H1 (cell line): ENCODE measurements around the gene OSBP2. TPM values are rescaled to one million over a fixed set of nuclear protein-coding genes. Genes with fewer than 3 reads are reported as not detected.

Experiments used
- CTCF ChIA-PET: fragments of 300-600 bp; sonication (Branson Sonifier 250); formaldehyde crosslinking; loops from one replicate; lab custom pipeline; 2021; ENCODE audit not compliant: partially characterized antibody; lab: Charles Lee
- POLR2A ChIA-PET: fragments of 300-600 bp; sonication (Branson Sonifier 250); formaldehyde crosslinking; loops from one replicate; lab custom pipeline; 2021; ENCODE audit warnings: inconsistent platforms; ENCODE audit not compliant: partially characterized antibody; lab: Charles Lee
- DNase-seq, 2 experiments: peaks; one replicate each; pipeline versions ENCODE4 v3.0.0 to v3.0.0-alpha.2; 2010 to 2022; ENCODE audit warnings: low spot score in 2 of 2, low read depth in 1 of 2, mixed read lengths in 1 of 2
- FAIRE-seq: peaks from 2 replicates; lab custom pipeline; 2011; peaks lifted over from hg19 to GRCh38; lab: Jason Lieb, UNC
- H2AFZ ChIP-seq: 2 replicates; pipeline ENCODE4 v1.8.1; 2012; ENCODE audit warnings: low read length, inconsistent platforms
- H2AK5ac ChIP-seq: 2 replicates; pipeline ENCODE4 v1.6.1; 2013; ENCODE audit warnings: low read depth, low read length
- H2BK120ac ChIP-seq: replicated peaks from 2 replicates; pipeline ENCODE3; 2013; ENCODE audit warnings: low read depth, low read length, inconsistent platforms
- H2BK12ac ChIP-seq: 2 replicates; pipeline ENCODE4 v1.6.1; 2013; ENCODE audit warnings: low read depth, low read length
- H2BK15ac ChIP-seq: 2 replicates; pipeline ENCODE4 v1.6.1; 2013; ENCODE audit warnings: low read length
- H2BK20ac ChIP-seq: 2 replicates; pipeline ENCODE4 v1.6.1; 2013; ENCODE audit warnings: low read length
- H2BK5ac ChIP-seq: 2 replicates; pipeline ENCODE4 v1.6.1; 2013; ENCODE audit warnings: low read depth, low read length
- H3K14ac ChIP-seq: 2 replicates; pipeline ENCODE4 v1.6.1; 2013; ENCODE audit warnings: inconsistent platforms; ENCODE audit not compliant: insufficient read length
- H3K18ac ChIP-seq: 2 replicates; pipeline ENCODE4 v1.6.1; 2013; ENCODE audit warnings: low read length; ENCODE audit errors: extremely low read depth
- H3K23ac ChIP-seq: 2 replicates; pipeline ENCODE4 v1.6.1; 2013; ENCODE audit warnings: inconsistent platforms; ENCODE audit not compliant: insufficient read length
- H3K23me2 ChIP-seq: 2 replicates; pipeline ENCODE4 v1.6.1; 2013; ENCODE audit warnings: low read depth, low read length
- H3K27ac ChIP-seq: 2 replicates; pipeline ENCODE4 v1.6.1; 2011; ENCODE audit warnings: low read depth, low read length, inconsistent platforms
- H3K27me3 ChIP-seq, 4 experiments: replicated peaks in 1 of 4; 1 replicate in 1 of 4; 2 replicates in 3 of 4; pipeline versions ENCODE4 v1.6.1 to v1.8.1; 2011 to 2013; ENCODE audit warnings: low read length in 3 of 4, mild to moderate bottlenecking in 3 of 4, inconsistent platforms in 2 of 4, mixed read lengths in 2 of 4, moderate library complexity in 1 of 4; ENCODE audit not compliant: control insufficient read depth in 3 of 4, insufficient read depth in 3 of 4; ENCODE audit errors: extremely low read depth in 1 of 4
- H3K36me3 ChIP-seq, 4 experiments: 2 replicates each; pipeline versions ENCODE4 v1.6.1 to v1.8.1; 2011 to 2013; ENCODE audit warnings: mild to moderate bottlenecking in 4 of 4, low read length in 3 of 4, moderate library complexity in 2 of 4, control low read depth in 1 of 4, inconsistent platforms in 1 of 4; ENCODE audit not compliant: insufficient read depth in 4 of 4, control insufficient read depth in 2 of 4
- H3K4ac ChIP-seq: replicated peaks from 2 replicates; pipeline ENCODE3; 2013; ENCODE audit warnings: low read length, low read depth, mixed read lengths, inconsistent platforms; ENCODE audit not compliant: insufficient read length
- H3K4me1 ChIP-seq, 4 experiments: replicated peaks in 1 of 4; 1 replicate in 1 of 4; 2 replicates in 3 of 4; pipeline versions ENCODE4 v1.6.1 to v1.8.1; 2011 to 2013; ENCODE audit warnings: low read length in 3 of 4, inconsistent platforms in 2 of 4, mixed read lengths in 1 of 4; ENCODE audit not compliant: insufficient read depth in 4 of 4, control insufficient read depth in 3 of 4
- H3K4me2 ChIP-seq, 2 experiments: 2 replicates each; pipeline versions ENCODE4 v1.6.1 to v1.8.1; 2011 to 2013; ENCODE audit warnings: low read depth in 2 of 2, low read length in 2 of 2, control low read depth in 1 of 2, inconsistent platforms in 1 of 2, mild to moderate bottlenecking in 1 of 2; ENCODE audit not compliant: insufficient read depth in 1 of 2
- H3K4me3 ChIP-seq, 4 experiments: fragments of 200-600, 300-600 bp in 1 of 4; sonication (generic), shearing (Covaris generic), sonication (Bioruptor Twin) in 1 of 4; 2 replicates each; pipeline versions ENCODE4 v1.5.1 to v1.8.1; 2011 to 2016; ENCODE audit warnings: low read length in 4 of 4, low read depth in 3 of 4, control low read depth in 2 of 4, inconsistent platforms in 2 of 4, mild to moderate bottlenecking in 2 of 4, mixed read lengths in 1 of 4, moderate library complexity in 1 of 4; ENCODE audit not compliant: insufficient read depth in 2 of 4; ENCODE audit errors: extremely low read depth in 1 of 4
- H3K56ac ChIP-seq: replicated peaks from 2 replicates; pipeline ENCODE3; 2013; ENCODE audit warnings: low read depth, mild to moderate bottlenecking, mixed read lengths, low read length, inconsistent platforms; ENCODE audit not compliant: insufficient read length
- H3K79me1 ChIP-seq: 2 replicates; pipeline ENCODE4 v1.6.1; 2013; ENCODE audit warnings: low read depth, low read length, control low read depth
- H3K79me2 ChIP-seq, 2 experiments: 2 replicates each; pipeline versions ENCODE4 v1.6.1 to v1.8.1; 2012 to 2013; ENCODE audit warnings: low read length in 2 of 2, mild to moderate bottlenecking in 2 of 2, inconsistent platforms in 1 of 2; ENCODE audit not compliant: insufficient read depth in 2 of 2, control insufficient read depth in 1 of 2
- H3K9ac ChIP-seq, 4 experiments: replicated peaks in 1 of 4; 1 replicate in 1 of 4; 2 replicates in 3 of 4; pipeline versions ENCODE4 v1.6.1 to v1.8.1; 2011 to 2013; ENCODE audit warnings: low read depth in 3 of 4, low read length in 3 of 4, control low read depth in 2 of 4, mild to moderate bottlenecking in 2 of 4, moderate library complexity in 2 of 4, inconsistent platforms in 1 of 4; ENCODE audit errors: extremely low read depth in 1 of 4
- H3K9me3 ChIP-seq, 2 experiments: 2 replicates each; pipeline versions ENCODE4 v1.6.1 to v1.8.1; 2012 to 2013; ENCODE audit warnings: mild to moderate bottlenecking in 2 of 2, moderate library complexity in 2 of 2, control low read depth in 1 of 2, inconsistent platforms in 1 of 2, low read depth in 1 of 2, low read length in 1 of 2, mixed read lengths in 1 of 2; ENCODE audit not compliant: insufficient read depth in 2 of 2
- H4K20me1 ChIP-seq, 2 experiments: replicated peaks in 1 of 2; 2 replicates each; pipeline versions ENCODE3 to v1.8.1; 2011 to 2013; ENCODE audit warnings: inconsistent platforms in 2 of 2, low read length in 2 of 2, mild to moderate bottlenecking in 1 of 2; ENCODE audit not compliant: insufficient read depth in 2 of 2, control insufficient read depth in 1 of 2
- H4K5ac ChIP-seq: 2 replicates; pipeline ENCODE4 v1.6.1; 2013; ENCODE audit warnings: low read length, low read depth, mixed read lengths, inconsistent platforms; ENCODE audit not compliant: insufficient read length
- H4K8ac ChIP-seq: 2 replicates; pipeline ENCODE4 v1.8.0; 2013; ENCODE audit warnings: mild to moderate bottlenecking, moderate library complexity, low read length, inconsistent platforms; ENCODE audit not compliant: insufficient read depth; ENCODE audit errors: extremely low read depth
- H4K91ac ChIP-seq: replicated peaks from 2 replicates; pipeline ENCODE3; 2013; ENCODE audit warnings: low read length, mixed read lengths, inconsistent platforms; ENCODE audit not compliant: insufficient read length
- ASH2L ChIP-seq: fragments of 200-600, 300-600 bp; sonication (generic); IDR thresholded peaks from one replicate; pipeline ENCODE4 v1.7.1; 2017; ENCODE audit warnings: low read length
- BCL11A ChIP-seq, 2 experiments: IDR thresholded peaks; one replicate each; pipeline ENCODE4 v1.6.1; 2011; ENCODE audit warnings: low read depth in 2 of 2, low read length in 2 of 2, mild to moderate bottlenecking in 2 of 2
- CTBP2 ChIP-seq: IDR thresholded peaks from 2 replicates; pipeline ENCODE4 v1.7.0; 2011; ENCODE audit warnings: borderline replicate concordance, mild to moderate bottlenecking, moderate library complexity, mixed read lengths, low read length; ENCODE audit not compliant: insufficient read depth, insufficient read length
- HDAC2 ChIP-seq, 2 experiments: fragments of 300-600 bp in 1 of 2; sonication (generic) in 1 of 2; IDR thresholded peaks; 2 replicates each; pipeline ENCODE4 v1.6.1; 2011 to 2012; ENCODE audit warnings: low read depth in 2 of 2, low read length in 2 of 2, mild to moderate bottlenecking in 2 of 2, moderate library complexity in 2 of 2, borderline replicate concordance in 1 of 2, inconsistent platforms in 1 of 2
- TAF7 ChIP-seq: optimal IDR thresholded peaks from 2 replicates; pipeline ENCODE3; 2011; ENCODE audit warnings: low read depth, mild to moderate bottlenecking, inconsistent platforms, low read length, moderate library complexity, borderline replicate concordance
- WGBS, 2 experiments: shearing (Covaris generic) in 1 of 2; methylation state at CpG; one replicate each; pipeline versions ENCODE4 v1.1.6 to v1.1.7; 2013 to 2015; ENCODE audit warnings: low lambda C conversion rate in 2 of 2, mixed read lengths in 2 of 2, inconsistent platforms in 1 of 2, low coverage in 1 of 2, missing lambda C conversion rate in 1 of 2; ENCODE audit not compliant: insufficient replicate concordance in 2 of 2, insufficient coverage in 1 of 2, insufficient read length in 1 of 2; ENCODE audit errors: extremely low coverage in 1 of 2, missing lambda C conversion rate in 1 of 2; 5-methylcytosine and 5-hydroxymethylcytosine counted together
- polyA plus RNA-seq, 7 experiments: library from polyadenylated mRNA; depleted of rRNA in 3 of 7; stranded (reverse) in 5 of 7; unstranded in 2 of 7; fragments of >200 nt in 5 of 7; fragments of 200-250 nt in 2 of 7; gene quantifications; 1 replicate in 5 of 7; 2 replicates in 1 of 7; 4 replicates in 1 of 7; pipeline versions ENCODE4 v1.2.1 to v1.2.3, GENCODE V29; 2011 to 2013; ENCODE audit warnings: missing spikeins in 2 of 7, mixed read lengths in 2 of 7
- total RNA-seq: library from RNA; stranded (reverse); fragmentation: NEBNext Ultra II Directional; extraction: Animal tissue kit (Norgen Biotek cat#: 25700); gene quantifications from 2 replicates; pipeline ENCODE4 v1.2.1, GENCODE V29; 2021

Gene OSBP2
- total and polyA plus RNA-seq, 2 of the 8 experiments (the other 6 are each of a cell fraction or from before 2014, with no cell fraction given), result 3.4 to 3.7 TPM

- no peaks in the 10 kb centered on the region for H3K23me2 ChIP-seq
- H3K79me1 ChIP-seq, result no peaks in the 10 kb centered on the region
- FAIRE-seq (no peak), DNase-seq (no peak)
- H3K56ac ChIP-seq, result no peak overlapping the region
- H3K23ac ChIP-seq, result no peak overlapping the region
- H3K14ac ChIP-seq, result no peak overlapping the region
- H3K79me2 ChIP-seq, result no peaks in the 10 kb centered on the region
- ChIA-PET CTCF (interaction anchor here (0.5 to 4.3 kb wide), 8 partner anchors 9 to 957 kb away, joined by 3 to 21 read pairs (median 6); partner anchors contain the start of gene SLC35E4), POLR2A (interaction anchor here (0.8 to 1.6 kb wide), 4 partner anchors 8 to 75 kb away, joined by 3 to 4 read pairs (median 4); no protein-coding TSS in a partner anchor)
- no peaks in the 10 kb centered on the region for H3K36me3 ChIP-seq
- peaks cover 0 to 8% (median under 1%) of the 10 kb centered on the region in 4 experiments; a peak in 4 of 7 replicates for H3K4me1 ChIP-seq
- no peak overlapping the region for H3K4me2 ChIP-seq
- no peak overlapping the region for H3K4ac ChIP-seq
- H3K4me3 ChIP-seq, result no peak overlapping the region
- no peaks in the 10 kb centered on the region for H3K27me3 ChIP-seq
- H2BK12ac ChIP-seq, result no peak overlapping the region
- 92% methylated on average over 10 of the region's 10 CpGs; no CpG with 5 or more reads in 1 of the 2 experiments for WGBS, 2 experiments
- H4K8ac ChIP-seq, result no peak overlapping the region
- H4K91ac ChIP-seq, result no peak overlapping the region
- H2BK20ac ChIP-seq, result no peak overlapping the region
- H3K9ac ChIP-seq, result no peak overlapping the region
- no peak overlapping the region for H3K18ac ChIP-seq
- no peak overlapping the region for H2BK15ac ChIP-seq
- no peak overlapping the region for H4K5ac ChIP-seq
- no peak overlapping the region for H2AFZ ChIP-seq
- no peaks in the 10 kb centered on the region for H3K9me3 ChIP-seq
- no peak overlapping the region for H2BK120ac ChIP-seq
- no peaks in the 10 kb centered on the region for H4K20me1 ChIP-seq
- H2AK5ac ChIP-seq, result no peak overlapping the region
- no peak overlapping the region for H3K27ac ChIP-seq
- H2BK5ac ChIP-seq, result no peak overlapping the region
- no peak for TF ChIP-seq HDAC2 (IDR thresholded peaks at IDR 0.05; ENCODE audit: borderline replicate concordance in 1 of 2, low read depth in 2 of 2, low read length in 2 of 2)
- no peak for TF ChIP-seq TAF7
- no peak for TF ChIP-seq CTBP2
- TF ChIP-seq ASH2L, result no peak
- TF ChIP-seq BCL11A (IDR thresholded peaks at IDR 0.05; ENCODE audit: low read depth in 2 of 2, low read length in 2 of 2), result no peak
Measured at GRCh38 chr22:30743257-30744020, 48.8 kb downstream of the OSBP2 start.
